ENCODE measurements around the gene RNF115. TPM values are rescaled to one million over a fixed set of nuclear protein-coding genes. Genes with fewer than 3 reads are reported as not detected.

RNF115 gene
- total RNA-seq, 1 experiment from 2014 or later, result 9.5 TPM

- 0 out of 2 replicates have a peak overlapping the region, but pooled peaks have one; percentile 10 for H3K9ac ChIP-seq (ENCODE audit: low read length)
- intact Hi-C loops (cut with micrococcal nuclease), result no loop called here
- ChIA-PET CTCF (no interaction called here), POLR2A (no interaction called here), RAD21 (ENCODE audit: low non-redundant PET in 1 of 2, low total read pairs in 2 of 2, uncharacterized antibody in 2 of 2, unreplicated experiment in 2 of 2) (no interaction called here)
- peaks cover 4 to 27% of the 10 kb centered on the region in 2 experiments; a peak in 3 of 4 replicates for H3K4me1 ChIP-seq (ENCODE audit: control insufficient read depth in 1 of 2, insufficient read depth in 2 of 2, low read length in 2 of 2)
- no peaks in the 10 kb centered on the region for H4K20me1 ChIP-seq (ENCODE audit: insufficient read depth)
- no peaks in the 10 kb centered on the region for H3K27me3 ChIP-seq (ENCODE audit: insufficient read depth, low read length)
- H3K4me2 ChIP-seq (ENCODE audit: low read length), result peak overlapping the region; percentile 41
- no peak overlapping the region for H3K27ac ChIP-seq (ENCODE audit: low read depth, low read length)
- peak; percentile 21 for DNase-seq (ENCODE audit: low read depth, low spot score)
- no peaks in the 10 kb centered on the region for H3K9me3 ChIP-seq (ENCODE audit: control insufficient read depth in 1 of 2, insufficient read depth in 1 of 2, low read depth in 1 of 2, low read length in 2 of 2)
- BruUV-seq (replicated peaks), result no TSS peak
- no peak overlapping the region for H3K4me3 ChIP-seq (replicated peaks in 1 of 2; ENCODE audit: low read depth in 1 of 2, low read length in 2 of 2)
- no peaks in the 10 kb centered on the region for H3K79me2 ChIP-seq (ENCODE audit: insufficient read depth, low read length)
- no peaks in the 10 kb centered on the region for H3K9me2 ChIP-seq (ENCODE audit: insufficient read depth)
- peak; percentile 76 for ATAC-seq
- no peaks in the 10 kb centered on the region for H3K36me3 ChIP-seq (ENCODE audit: control insufficient read depth in 1 of 2, insufficient read depth in 2 of 2, low read length in 2 of 2)
- no peak overlapping the region for H2AFZ ChIP-seq (ENCODE audit: low read depth, low read length, poor library complexity, severe bottlenecking)
- TF ChIP-seq ZFX (IDR thresholded peaks at IDR 0.05) (no peak), FOSL1 (IDR thresholded peaks at IDR 0.05; ENCODE audit: low read depth) (no peak), POLR2AphosphoS5 (IDR thresholded peaks at IDR 0.05; ENCODE audit: low read depth, low read length) (no peak), YY1 (IDR thresholded peaks at IDR 0.05; ENCODE audit: extremely low read depth, insufficient replicate concordance, low read depth, low read length) (no peak), REST (IDR thresholded peaks at IDR 0.05; ENCODE audit: low read depth) (no peak), EGR1 (IDR thresholded peaks at IDR 0.05; ENCODE audit: low read depth) (no peak), TCF7L2 (IDR thresholded peaks at IDR 0.05; ENCODE audit: borderline replicate concordance, extremely low read depth, insufficient read depth, insufficient read length) (no peak), SIN3A (IDR thresholded peaks at IDR 0.05; ENCODE audit: low read depth) (no peak), ATF3 (IDR thresholded peaks at IDR 0.05) (no peak), ZBTB33 (IDR thresholded peaks at IDR 0.05; ENCODE audit: extremely low read depth, insufficient replicate concordance, low read length) (no peak), POLR2A (IDR thresholded peaks at IDR 0.05; ENCODE audit: borderline replicate concordance, extremely low read depth, insufficient read depth, insufficient read length) (no peak), EZH2 (IDR thresholded peaks at IDR 0.05) (no peak), SRF (IDR thresholded peaks at IDR 0.05; ENCODE audit: low read depth) (no peak), CEBPB (IDR thresholded peaks at IDR 0.05; ENCODE audit: low read depth) (no peak), CTCF (IDR thresholded peaks at IDR 0.05 in 2 of 3, conservative IDR thresholded peaks at IDR 0.05 in 1 of 3; ENCODE audit: borderline replicate concordance in 1 of 3, insufficient read depth in 1 of 3, low read depth in 2 of 3, low read length in 2 of 3) (no peak), JUND (IDR thresholded peaks at IDR 0.05) (no peak)
These were observed 117.7 kb downstream of the RNF115 start for GRCh38 chr1:145706086-145706664.

Data from HCT116 (cell line).